Activated CD8-positive, alpha-beta memory T cell treated with anti-CD3 and anti-CD28 coated beads, Interleukin-2, amount 50 U/mL, for 48 hours (primary cell): ENCODE measurements around the gene SYPL1.

Experiments
- DNase-seq: peaks from one replicate; pipeline ENCODE4 v3.0.0-alpha.2; 2020

SYPL1 gene

GRCh38 chr7:106049139-106049752 is 62.9 kb downstream of the SYPL1 start:
- no peak for DNase-seq

DNA sequence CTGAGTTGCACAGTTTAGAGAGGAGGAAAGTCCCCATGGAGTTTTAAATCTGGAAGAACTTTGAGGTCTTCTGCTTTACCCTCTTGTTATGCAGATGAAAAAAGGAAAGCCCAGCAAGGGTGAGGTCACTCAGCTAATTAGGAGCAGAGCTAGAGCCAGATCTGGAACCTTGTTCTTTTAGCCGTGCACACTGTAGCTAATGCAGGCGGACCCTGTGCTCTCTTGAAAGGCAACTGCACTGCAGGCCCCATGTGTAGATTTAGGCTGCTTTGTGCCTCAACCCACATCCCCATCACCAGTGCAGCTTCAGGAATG is 63.4 kb downstream of the SYPL1 start:
- DNase-seq = no peak

DNA sequence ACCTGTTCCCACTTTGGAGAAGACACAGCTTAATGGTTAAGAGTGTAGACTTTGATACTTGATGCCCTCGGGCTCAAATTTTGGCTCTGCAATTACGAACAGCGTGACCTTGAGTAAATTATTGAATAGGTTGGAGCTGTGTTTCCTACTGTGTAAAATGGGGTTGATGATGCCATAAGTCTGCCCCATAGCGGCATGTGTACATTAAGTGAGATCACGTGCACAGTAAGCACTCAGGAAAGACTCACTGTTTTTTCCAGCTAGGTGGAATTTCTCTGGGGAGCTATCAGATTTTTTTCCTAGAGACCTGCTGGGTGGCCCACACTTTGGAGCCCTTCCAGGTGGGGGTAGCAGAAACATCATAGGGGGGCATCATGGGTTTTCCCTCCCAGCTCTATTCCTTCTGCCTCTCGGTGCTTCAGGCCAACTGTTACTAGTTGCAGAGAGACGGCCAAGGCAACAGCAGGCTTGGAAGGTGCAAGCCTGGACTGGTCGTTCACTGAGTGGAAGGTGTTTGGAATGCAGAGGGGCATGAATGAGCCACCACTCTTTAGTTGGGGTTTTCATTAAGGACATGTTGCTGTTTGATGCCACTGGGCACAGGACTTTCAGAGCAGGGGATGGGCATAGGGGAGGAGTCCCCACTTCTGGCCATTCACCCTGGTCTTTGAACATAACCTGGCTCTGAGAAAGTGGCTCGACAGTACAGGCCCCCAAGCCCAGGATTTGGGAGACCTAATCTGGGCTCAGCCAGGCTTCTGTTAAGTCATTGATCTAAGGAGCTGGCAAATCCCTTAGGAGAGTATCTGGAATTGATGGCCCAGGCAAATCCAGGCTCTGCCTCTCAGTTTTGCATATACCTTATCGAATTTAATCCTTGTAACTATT is 64.0 kb downstream of the SYPL1 start:
- no peak for DNase-seq

- no peak for DNase-seq
Observed at GRCh38 chr7:106047184-106047583, 64.9 kb downstream of the SYPL1 start.

- DNase-seq = no peak
Observed at GRCh38 chr7:106045586-106045985, 66.5 kb downstream of the SYPL1 start.

DNA sequence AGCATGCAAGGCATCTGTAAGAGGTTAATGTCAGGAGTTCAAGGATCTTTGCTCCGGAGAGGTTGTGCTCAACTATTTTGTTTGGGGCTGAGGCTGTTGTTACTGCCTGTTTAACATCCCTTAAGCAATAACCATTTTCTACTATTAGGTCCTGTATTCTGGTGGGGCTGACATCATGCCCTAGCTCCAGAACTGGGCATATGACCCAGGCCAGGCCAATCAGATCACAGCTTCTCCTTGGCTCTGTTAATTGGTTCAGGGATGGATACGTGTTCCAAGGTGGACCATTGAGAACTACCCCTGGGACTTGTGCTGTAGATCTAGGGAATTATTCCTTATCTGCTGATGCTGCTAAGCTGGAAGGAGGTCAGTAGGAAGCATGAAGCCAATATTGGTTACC is 67.0 kb downstream of the SYPL1 start:
- no peak for DNase-seq

- no peak for DNase-seq
Observed at GRCh38 chr7:106042196-106042611, 69.9 kb downstream of the SYPL1 start.

- DNase-seq = no peak
Observed at GRCh38 chr7:106041140-106041717, 70.9 kb downstream of the SYPL1 start.
